H1 (cell line): ENCODE results near the gene FSCN2. TPM values are rescaled to one million over a fixed set of nuclear protein-coding genes. Genes with fewer than 3 reads are reported as not detected.

Source experiments
- CTCF ChIA-PET: fragments of 300-600 bp; sonication (Branson Sonifier 250); formaldehyde crosslinking; loops from one replicate; lab custom pipeline; 2021; ENCODE audit not compliant: partially characterized antibody; lab: Charles Lee
- POLR2A ChIA-PET: fragments of 300-600 bp; sonication (Branson Sonifier 250); formaldehyde crosslinking; loops from one replicate; lab custom pipeline; 2021; ENCODE audit warnings: inconsistent platforms; ENCODE audit not compliant: partially characterized antibody; lab: Charles Lee
- DNase-seq, 2 experiments: peaks; one replicate each; pipeline versions ENCODE4 v3.0.0 to v3.0.0-alpha.2; 2010 to 2022; ENCODE audit warnings: low spot score in 2 of 2, low read depth in 1 of 2, mixed read lengths in 1 of 2
- FAIRE-seq: peaks from 2 replicates; lab custom pipeline; 2011; peaks lifted over from hg19 to GRCh38; lab: Jason Lieb, UNC
- H2AFZ ChIP-seq: 2 replicates; pipeline ENCODE4 v1.8.1; 2012; ENCODE audit warnings: low read length, inconsistent platforms
- H2AK5ac ChIP-seq: 2 replicates; pipeline ENCODE4 v1.6.1; 2013; ENCODE audit warnings: low read depth, low read length
- H2BK120ac ChIP-seq: replicated peaks from 2 replicates; pipeline ENCODE3; 2013; ENCODE audit warnings: low read depth, low read length, inconsistent platforms
- H2BK12ac ChIP-seq: 2 replicates; pipeline ENCODE4 v1.6.1; 2013; ENCODE audit warnings: low read depth, low read length
- H2BK15ac ChIP-seq: 2 replicates; pipeline ENCODE4 v1.6.1; 2013; ENCODE audit warnings: low read length
- H2BK20ac ChIP-seq: 2 replicates; pipeline ENCODE4 v1.6.1; 2013; ENCODE audit warnings: low read length
- H2BK5ac ChIP-seq: 2 replicates; pipeline ENCODE4 v1.6.1; 2013; ENCODE audit warnings: low read depth, low read length
- H3K14ac ChIP-seq: 2 replicates; pipeline ENCODE4 v1.6.1; 2013; ENCODE audit warnings: inconsistent platforms; ENCODE audit not compliant: insufficient read length
- H3K18ac ChIP-seq: 2 replicates; pipeline ENCODE4 v1.6.1; 2013; ENCODE audit warnings: low read length; ENCODE audit errors: extremely low read depth
- H3K23ac ChIP-seq: 2 replicates; pipeline ENCODE4 v1.6.1; 2013; ENCODE audit warnings: inconsistent platforms; ENCODE audit not compliant: insufficient read length
- H3K23me2 ChIP-seq: 2 replicates; pipeline ENCODE4 v1.6.1; 2013; ENCODE audit warnings: low read depth, low read length
- H3K27ac ChIP-seq: 2 replicates; pipeline ENCODE4 v1.6.1; 2011; ENCODE audit warnings: low read depth, low read length, inconsistent platforms
- H3K27me3 ChIP-seq, 4 experiments: replicated peaks in 1 of 4; 1 replicate in 1 of 4; 2 replicates in 3 of 4; pipeline versions ENCODE4 v1.6.1 to v1.8.1; 2011 to 2013; ENCODE audit warnings: low read length in 3 of 4, mild to moderate bottlenecking in 3 of 4, inconsistent platforms in 2 of 4, mixed read lengths in 2 of 4, moderate library complexity in 1 of 4; ENCODE audit not compliant: control insufficient read depth in 3 of 4, insufficient read depth in 3 of 4; ENCODE audit errors: extremely low read depth in 1 of 4
- H3K36me3 ChIP-seq, 4 experiments: 2 replicates each; pipeline versions ENCODE4 v1.6.1 to v1.8.1; 2011 to 2013; ENCODE audit warnings: mild to moderate bottlenecking in 4 of 4, low read length in 3 of 4, moderate library complexity in 2 of 4, control low read depth in 1 of 4, inconsistent platforms in 1 of 4; ENCODE audit not compliant: insufficient read depth in 4 of 4, control insufficient read depth in 2 of 4
- H3K4ac ChIP-seq: replicated peaks from 2 replicates; pipeline ENCODE3; 2013; ENCODE audit warnings: low read length, low read depth, mixed read lengths, inconsistent platforms; ENCODE audit not compliant: insufficient read length
- H3K4me1 ChIP-seq, 4 experiments: replicated peaks in 1 of 4; 1 replicate in 1 of 4; 2 replicates in 3 of 4; pipeline versions ENCODE4 v1.6.1 to v1.8.1; 2011 to 2013; ENCODE audit warnings: low read length in 3 of 4, inconsistent platforms in 2 of 4, mixed read lengths in 1 of 4; ENCODE audit not compliant: insufficient read depth in 4 of 4, control insufficient read depth in 3 of 4
- H3K4me2 ChIP-seq, 2 experiments: 2 replicates each; pipeline versions ENCODE4 v1.6.1 to v1.8.1; 2011 to 2013; ENCODE audit warnings: low read depth in 2 of 2, low read length in 2 of 2, control low read depth in 1 of 2, inconsistent platforms in 1 of 2, mild to moderate bottlenecking in 1 of 2; ENCODE audit not compliant: insufficient read depth in 1 of 2
- H3K4me3 ChIP-seq, 4 experiments: fragments of 200-600, 300-600 bp in 1 of 4; sonication (generic), shearing (Covaris generic), sonication (Bioruptor Twin) in 1 of 4; 2 replicates each; pipeline versions ENCODE4 v1.5.1 to v1.8.1; 2011 to 2016; ENCODE audit warnings: low read length in 4 of 4, low read depth in 3 of 4, control low read depth in 2 of 4, inconsistent platforms in 2 of 4, mild to moderate bottlenecking in 2 of 4, mixed read lengths in 1 of 4, moderate library complexity in 1 of 4; ENCODE audit not compliant: insufficient read depth in 2 of 4; ENCODE audit errors: extremely low read depth in 1 of 4
- H3K56ac ChIP-seq: replicated peaks from 2 replicates; pipeline ENCODE3; 2013; ENCODE audit warnings: low read depth, mild to moderate bottlenecking, mixed read lengths, low read length, inconsistent platforms; ENCODE audit not compliant: insufficient read length
- H3K79me1 ChIP-seq: 2 replicates; pipeline ENCODE4 v1.6.1; 2013; ENCODE audit warnings: low read depth, low read length, control low read depth
- H3K79me2 ChIP-seq, 2 experiments: 2 replicates each; pipeline versions ENCODE4 v1.6.1 to v1.8.1; 2012 to 2013; ENCODE audit warnings: low read length in 2 of 2, mild to moderate bottlenecking in 2 of 2, inconsistent platforms in 1 of 2; ENCODE audit not compliant: insufficient read depth in 2 of 2, control insufficient read depth in 1 of 2
- H3K9ac ChIP-seq, 4 experiments: replicated peaks in 1 of 4; 1 replicate in 1 of 4; 2 replicates in 3 of 4; pipeline versions ENCODE4 v1.6.1 to v1.8.1; 2011 to 2013; ENCODE audit warnings: low read depth in 3 of 4, low read length in 3 of 4, control low read depth in 2 of 4, mild to moderate bottlenecking in 2 of 4, moderate library complexity in 2 of 4, inconsistent platforms in 1 of 4; ENCODE audit errors: extremely low read depth in 1 of 4
- H3K9me3 ChIP-seq, 2 experiments: 2 replicates each; pipeline versions ENCODE4 v1.6.1 to v1.8.1; 2012 to 2013; ENCODE audit warnings: mild to moderate bottlenecking in 2 of 2, moderate library complexity in 2 of 2, control low read depth in 1 of 2, inconsistent platforms in 1 of 2, low read depth in 1 of 2, low read length in 1 of 2, mixed read lengths in 1 of 2; ENCODE audit not compliant: insufficient read depth in 2 of 2
- H4K20me1 ChIP-seq, 2 experiments: replicated peaks in 1 of 2; 2 replicates each; pipeline versions ENCODE3 to v1.8.1; 2011 to 2013; ENCODE audit warnings: inconsistent platforms in 2 of 2, low read length in 2 of 2, mild to moderate bottlenecking in 1 of 2; ENCODE audit not compliant: insufficient read depth in 2 of 2, control insufficient read depth in 1 of 2
- H4K5ac ChIP-seq: 2 replicates; pipeline ENCODE4 v1.6.1; 2013; ENCODE audit warnings: low read length, low read depth, mixed read lengths, inconsistent platforms; ENCODE audit not compliant: insufficient read length
- H4K8ac ChIP-seq: 2 replicates; pipeline ENCODE4 v1.8.0; 2013; ENCODE audit warnings: mild to moderate bottlenecking, moderate library complexity, low read length, inconsistent platforms; ENCODE audit not compliant: insufficient read depth; ENCODE audit errors: extremely low read depth
- H4K91ac ChIP-seq: replicated peaks from 2 replicates; pipeline ENCODE3; 2013; ENCODE audit warnings: low read length, mixed read lengths, inconsistent platforms; ENCODE audit not compliant: insufficient read length
- HDAC2 ChIP-seq, 2 experiments: fragments of 300-600 bp in 1 of 2; sonication (generic) in 1 of 2; IDR thresholded peaks; 2 replicates each; pipeline ENCODE4 v1.6.1; 2011 to 2012; ENCODE audit warnings: low read depth in 2 of 2, low read length in 2 of 2, mild to moderate bottlenecking in 2 of 2, moderate library complexity in 2 of 2, borderline replicate concordance in 1 of 2, inconsistent platforms in 1 of 2
- PHF8 ChIP-seq: fragments of 200-600 bp; sonication (generic); conservative IDR thresholded peaks from 2 replicates; pipeline ENCODE4 v1.7.1; 2012; ENCODE audit warnings: low read depth, mild to moderate bottlenecking, inconsistent platforms, low read length, moderate library complexity
- SIRT6 ChIP-seq: IDR thresholded peaks from one replicate; pipeline ENCODE4 v1.7.1; 2012; ENCODE audit warnings: low read length, inconsistent platforms
- SIX5 ChIP-seq: IDR thresholded peaks from 2 replicates; pipeline ENCODE4 v1.6.1; 2011; ENCODE audit warnings: mild to moderate bottlenecking, low read depth, low read length
- TAF7 ChIP-seq: optimal IDR thresholded peaks from 2 replicates; pipeline ENCODE3; 2011; ENCODE audit warnings: low read depth, mild to moderate bottlenecking, inconsistent platforms, low read length, moderate library complexity, borderline replicate concordance
- TBP ChIP-seq: IDR thresholded peaks from 2 replicates; pipeline ENCODE4 v1.6.1; 2011; ENCODE audit warnings: low read depth, low read length, improper control_type of control experiment
- TCF12 ChIP-seq: IDR thresholded peaks from 2 replicates; pipeline ENCODE4 v1.6.1; 2011; ENCODE audit warnings: low read depth, mild to moderate bottlenecking, low read length
- WGBS, 2 experiments: shearing (Covaris generic) in 1 of 2; methylation state at CpG; one replicate each; pipeline versions ENCODE4 v1.1.6 to v1.1.7; 2013 to 2015; ENCODE audit warnings: low lambda C conversion rate in 2 of 2, mixed read lengths in 2 of 2, inconsistent platforms in 1 of 2, low coverage in 1 of 2, missing lambda C conversion rate in 1 of 2; ENCODE audit not compliant: insufficient replicate concordance in 2 of 2, insufficient coverage in 1 of 2, insufficient read length in 1 of 2; ENCODE audit errors: extremely low coverage in 1 of 2, missing lambda C conversion rate in 1 of 2; 5-methylcytosine and 5-hydroxymethylcytosine counted together
- polyA plus RNA-seq, 7 experiments: library from polyadenylated mRNA; depleted of rRNA in 3 of 7; stranded (reverse) in 5 of 7; unstranded in 2 of 7; fragments of >200 nt in 5 of 7; fragments of 200-250 nt in 2 of 7; gene quantifications; 1 replicate in 5 of 7; 2 replicates in 1 of 7; 4 replicates in 1 of 7; pipeline versions ENCODE4 v1.2.1 to v1.2.3, GENCODE V29; 2011 to 2013; ENCODE audit warnings: missing spikeins in 2 of 7, mixed read lengths in 2 of 7
- total RNA-seq: library from RNA; stranded (reverse); fragmentation: NEBNext Ultra II Directional; extraction: Animal tissue kit (Norgen Biotek cat#: 25700); gene quantifications from 2 replicates; pipeline ENCODE4 v1.2.1, GENCODE V29; 2021

FSCN2 gene
- total and polyA plus RNA-seq, 2 of the 8 experiments (the other 6 are each of a cell fraction or from before 2014, with no cell fraction given): 0.18 to 0.30 TPM

- Histone ChIP-seq H3K79me1 (peaks cover 19% of the 10 kb centered on the region), H3K4me3 (peak overlapping the region; percentile 75 to 93 (median 90)), H4K91ac (no peak overlapping the region), H2BK5ac (peak overlapping the region; percentile 75; the same call in 1 of the 2 replicates), H4K20me1 (peaks cover 23 to 29% of the 10 kb centered on the region in 2 experiments), H3K23me2 (peaks cover 25% of the 10 kb centered on the region), H3K23ac (no peak overlapping the region), H2AK5ac (no peak overlapping the region), H3K9me3 (no peaks in the 10 kb centered on the region), H3K27me3 (no peaks in the 10 kb centered on the region), H3K4me1 (peaks cover 0 to 14% (median 7%) of the 10 kb centered on the region in 4 experiments; a peak in 5 of 7 replicates), H3K4me2 (peak overlapping the region; percentile 97 to 98), H3K36me3 (peaks cover 19 to 37% (median 31%) of the 10 kb centered on the region in 4 experiments; a peak in 7 of 8 replicates), H3K9ac (peak overlapping the region; percentile 56 to 96 (median 85)), H2BK120ac (no peak overlapping the region), H3K18ac (no peak overlapping the region), H2AFZ (no peak overlapping the region), H2BK15ac (no peak overlapping the region), H3K79me2 (peaks cover 24 to 44% of the 10 kb centered on the region in 2 experiments), H2BK20ac (no peak overlapping the region), H4K5ac (no peak overlapping the region), H2BK12ac (no peak overlapping the region), H3K27ac (peak overlapping the region; percentile 82; the same call in 1 of the 2 replicates), H3K56ac (no peak overlapping the region), H3K4ac (no peak overlapping the region), H4K8ac (no peak overlapping the region), H3K14ac (no peak overlapping the region)
- 14% methylated on average over 9 of the region's 9 CpGs; no CpG with 5 or more reads in 1 of the 2 experiments for WGBS, 2 experiments
- TF ChIP-seq PHF8 (0 out of 2 replicates have a peak, but pooled peaks have one; percentile 18), SIX5 (no peak), TAF7 (peak; percentile 13), TBP (no peak), SIRT6 (peak; percentile 11), HDAC2 (IDR thresholded peaks at IDR 0.05; ENCODE audit: borderline replicate concordance in 1 of 2, low read depth in 2 of 2, low read length in 2 of 2) (no peak), TCF12 (no peak)
- DNase-seq: no peak
- ChIA-PET POLR2A (interaction anchor here (0.6 to 35.8 kb wide), 17 partner anchors 5 to 419 kb away, joined by 3 to 1004 read pairs (median 7); partner anchors contain the start of genes ACTG1, BAHCC1, FAAP100 and FSCN2), CTCF (interaction anchor here (0.9 to 1.3 kb wide), 2 partner anchors 71 to 257 kb away, joined by 3 read pairs; no protein-coding TSS in a partner anchor)
- FAIRE-seq: no peak
Observed at GRCh38 chr17:81511554-81511803, 16.7 kb upstream of the FSCN2 start.
